ENCODE measurements around the gene IQUB.
"Not testable (repeated sequence)": the region's sequence is repeated elsewhere in the genome, so short reads cannot be mapped to it uniquely, and the experiment has no call there.

IQUB gene

DNA sequence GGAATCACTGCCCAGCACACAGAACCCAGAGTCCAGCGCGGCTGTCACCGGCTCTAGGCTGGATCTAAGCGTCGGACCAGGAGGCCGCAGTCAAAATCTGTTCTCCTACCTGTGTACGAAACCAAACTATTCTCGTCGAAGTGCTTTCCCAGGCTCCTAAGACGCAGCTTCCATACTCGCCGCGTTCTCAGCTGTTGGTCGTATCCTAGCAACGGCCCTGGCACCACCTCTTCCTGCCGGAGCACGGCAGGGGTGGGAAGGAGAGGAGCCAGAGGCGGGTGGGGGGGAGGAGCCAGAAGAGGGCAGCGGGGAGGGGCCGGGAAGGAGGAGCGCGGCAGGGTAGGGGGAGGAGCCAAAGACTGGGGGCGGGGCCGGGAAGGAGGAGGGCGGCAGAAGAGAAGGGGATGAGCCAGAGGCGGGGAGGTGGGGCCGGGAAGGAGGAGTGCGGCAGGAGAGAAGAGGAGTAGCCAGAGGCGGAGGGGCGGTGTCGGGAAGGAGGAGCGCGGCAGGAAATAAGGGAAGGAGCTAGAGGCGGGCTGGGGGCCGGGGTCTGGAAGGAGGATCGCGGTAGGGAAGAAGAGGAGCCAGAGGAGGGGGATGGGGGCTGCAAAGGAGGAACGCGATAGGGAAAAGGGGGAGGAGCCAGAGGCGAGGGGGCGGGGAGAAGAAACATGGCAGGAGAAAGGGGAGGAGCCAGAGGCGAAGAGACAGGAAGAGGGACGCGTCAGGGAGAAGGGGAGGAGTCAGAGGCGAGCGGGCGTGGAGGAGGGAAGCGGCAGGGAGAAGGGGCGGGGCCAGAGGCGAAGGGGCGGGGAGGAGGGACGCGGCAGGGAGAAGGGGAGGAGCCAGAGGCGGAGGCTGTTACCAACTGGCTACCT lies at the start of gene IQUB:
IQUB (minus strand) TSS at position 213 of the 878 bp plus-strand sequence. CDS start 22,255 bp downstream, outside the sequence.
- peak; percentile 85 for FAIRE-seq
- DNase-seq (ENCODE audit: low spot score): peak; percentile 96

DNA sequence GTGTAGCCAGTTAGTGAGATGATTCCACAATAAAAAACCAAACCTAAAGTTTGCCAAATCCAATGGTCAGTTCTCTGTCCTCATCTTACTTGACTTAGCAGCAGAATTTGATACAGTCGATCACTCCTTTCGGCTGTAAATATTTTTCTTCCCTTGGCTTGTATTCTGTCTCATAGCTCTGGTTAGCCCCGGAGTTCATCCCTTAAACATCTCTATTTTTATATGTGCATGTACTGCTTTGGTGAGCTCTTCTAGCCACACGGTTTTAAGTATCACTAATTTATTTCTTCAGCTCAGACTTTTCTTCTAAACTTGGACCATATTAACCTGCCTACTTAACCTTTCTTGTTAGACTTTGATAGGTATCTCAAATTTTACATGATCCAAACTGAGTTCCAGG lies 49.4 kb upstream of the IQUB start:
- no peak for DNase-seq (ENCODE audit: low spot score)
- no peak for FAIRE-seq

- no peak for DNase-seq (ENCODE audit: low spot score)
- no peak for FAIRE-seq
These were observed 46.7 kb upstream of the IQUB start for GRCh38 chr7:123581162-123581459.

- DNase-seq (ENCODE audit: low spot score): no peak
These were observed 46.2 kb upstream of the IQUB start for GRCh38 chr7:123580406-123581161.

DNA sequence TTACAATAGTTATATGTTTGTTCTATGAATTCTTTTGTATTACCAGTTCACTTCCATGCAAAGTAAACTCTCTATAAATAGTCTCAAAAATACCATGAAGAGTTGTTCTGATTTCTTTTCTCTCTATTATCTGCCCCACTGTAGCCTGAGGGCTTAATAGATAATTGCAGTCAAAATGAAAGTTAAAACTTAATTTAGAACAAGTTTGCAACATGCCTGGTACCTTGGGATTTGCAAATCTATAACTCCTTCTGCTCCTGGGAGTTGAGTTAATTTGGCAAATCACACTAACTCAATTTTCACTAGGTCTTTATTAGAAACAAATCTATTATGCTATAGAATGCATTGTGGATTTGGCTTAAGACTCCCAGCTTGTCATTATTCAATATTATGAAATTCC lies 45.0 kb upstream of the IQUB start:
- DNase-seq (ENCODE audit: low spot score) (no peak), FAIRE-seq (no peak)

More at GRCh38 chr7:123580406-123581161, 46.2 kb upstream of the IQUB start:
- FAIRE-seq: no peak

DNA sequence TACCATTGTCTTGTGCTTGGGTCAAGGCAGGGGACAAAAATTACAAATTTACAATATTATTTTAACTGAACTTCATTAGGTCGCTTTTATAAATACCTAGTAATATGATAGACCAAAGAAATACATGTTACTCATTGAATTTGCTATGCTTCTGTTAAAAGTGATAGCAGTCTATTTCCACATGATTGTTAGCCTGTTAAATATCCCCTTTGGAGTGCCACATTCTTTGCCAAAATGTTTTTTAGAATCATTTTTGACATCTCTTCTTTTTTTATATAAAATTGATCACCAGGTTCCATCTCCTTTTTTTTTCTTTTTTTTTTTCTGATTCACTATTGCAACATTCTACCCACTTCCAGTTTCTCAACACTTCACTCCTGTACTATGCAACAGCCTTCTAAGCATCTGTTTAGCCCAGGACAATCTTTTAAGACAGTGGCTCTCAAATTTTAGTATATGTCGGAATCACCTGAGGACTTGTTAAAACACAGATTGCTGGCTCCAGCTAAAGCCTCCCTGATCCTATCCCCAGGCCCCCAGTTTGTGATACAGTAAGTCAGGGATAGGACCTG lies 39.6 kb upstream of the IQUB start:
- FAIRE-seq (no peak), DNase-seq (ENCODE audit: low spot score) (no peak)

DNA sequence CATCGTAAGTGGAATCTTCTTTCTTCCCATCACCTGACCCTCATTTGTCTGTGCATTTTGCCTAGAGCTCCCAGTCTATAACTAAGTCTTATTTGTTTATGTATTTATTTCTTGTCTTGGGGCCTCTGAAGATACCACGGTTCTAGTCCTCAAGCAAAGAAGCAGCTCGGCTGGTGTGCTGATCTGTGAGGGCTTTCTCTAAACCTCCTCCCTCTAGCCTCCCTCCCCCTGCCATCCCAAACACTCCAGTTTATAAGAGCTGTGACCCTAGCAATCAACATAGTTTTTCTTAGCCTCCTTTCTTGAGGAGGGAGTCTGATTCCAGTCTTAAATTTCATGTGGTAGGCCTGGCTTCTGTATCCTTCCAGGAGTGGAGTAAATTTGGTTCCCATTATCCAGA lies 38.9 kb upstream of the IQUB start:
- DNase-seq (ENCODE audit: low spot score) (no peak), FAIRE-seq (no peak)

DNA sequence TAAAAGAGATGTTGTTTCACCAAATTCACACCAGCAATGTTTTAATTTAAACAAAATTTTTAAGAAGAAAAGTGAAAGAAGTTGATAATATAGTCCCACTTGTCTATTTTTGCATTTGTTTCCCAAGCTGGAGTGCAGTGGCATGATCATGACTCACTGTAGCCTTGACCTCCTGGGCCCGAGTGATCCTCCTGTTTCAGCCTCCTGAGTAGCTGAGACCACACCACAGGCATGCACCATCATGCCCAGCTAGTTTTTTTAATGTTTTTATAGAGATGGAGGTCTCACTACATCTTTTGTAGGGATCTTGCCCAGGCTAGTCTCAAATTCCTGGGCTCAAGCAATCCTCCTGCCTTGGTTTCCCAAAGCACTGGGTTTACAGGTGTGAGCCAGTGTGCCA lies 37.3 kb upstream of the IQUB start:
- DNase-seq (ENCODE audit: low spot score) (no peak), FAIRE-seq (no peak)

DNA sequence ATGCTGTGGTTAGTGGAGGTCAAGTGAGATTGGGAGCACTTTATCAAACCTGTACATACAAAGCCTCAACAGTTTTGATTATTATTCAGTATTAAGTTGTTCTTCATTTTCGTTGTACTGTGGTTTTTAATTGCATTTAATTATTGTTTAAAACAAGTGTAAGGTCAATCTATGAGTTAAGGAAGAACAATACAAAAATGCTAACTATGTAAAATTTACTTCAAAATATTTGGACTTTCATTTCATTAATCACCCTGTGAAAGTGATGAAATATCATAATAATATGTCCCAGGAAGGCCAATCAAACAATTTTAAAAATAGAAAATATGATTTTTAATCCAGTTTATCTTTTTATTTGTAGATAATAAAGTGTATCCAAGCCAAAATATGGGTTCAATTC lies 36.8 kb upstream of the IQUB start:
- FAIRE-seq: no peak
- no peak for DNase-seq (ENCODE audit: low spot score)

DNA sequence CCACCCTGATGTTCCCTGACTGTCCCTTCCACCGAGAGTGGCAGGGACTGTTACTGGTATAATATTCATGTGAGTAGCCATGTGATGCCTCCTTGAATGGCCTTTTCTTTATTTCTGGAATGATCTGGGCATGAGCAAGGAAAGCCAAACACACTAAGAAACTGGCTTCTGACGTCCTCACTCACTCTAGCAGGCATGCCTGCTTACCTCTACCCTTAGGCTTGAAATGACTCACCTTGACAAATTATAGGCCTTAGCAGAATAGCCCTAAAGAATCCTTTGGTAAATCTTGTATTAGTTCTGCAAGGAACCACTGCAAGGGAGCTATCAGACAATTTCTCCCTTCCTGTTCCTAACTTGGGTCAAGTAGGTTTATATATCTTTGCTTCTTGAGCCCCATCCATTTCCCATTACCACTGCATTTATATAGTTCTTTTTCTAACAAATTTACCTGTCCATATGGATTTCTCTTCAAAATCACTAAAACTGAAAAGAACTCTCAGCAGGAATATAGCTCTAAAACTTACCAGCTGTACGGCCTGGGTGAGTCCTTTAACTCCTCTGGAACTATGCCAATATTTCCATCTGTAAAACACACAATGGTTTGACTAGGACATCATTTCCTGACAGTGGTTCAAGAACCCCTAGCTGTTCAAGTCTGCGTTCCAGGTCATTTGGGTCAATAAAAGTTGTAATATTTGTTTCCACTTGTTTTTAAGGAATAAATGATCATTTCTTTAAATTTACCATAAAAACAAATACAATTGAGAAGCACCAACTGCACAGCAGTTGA lies 36.2 kb upstream of the IQUB start:
- FAIRE-seq: no peak
- DNase-seq (ENCODE audit: low spot score): no peak

DNA sequence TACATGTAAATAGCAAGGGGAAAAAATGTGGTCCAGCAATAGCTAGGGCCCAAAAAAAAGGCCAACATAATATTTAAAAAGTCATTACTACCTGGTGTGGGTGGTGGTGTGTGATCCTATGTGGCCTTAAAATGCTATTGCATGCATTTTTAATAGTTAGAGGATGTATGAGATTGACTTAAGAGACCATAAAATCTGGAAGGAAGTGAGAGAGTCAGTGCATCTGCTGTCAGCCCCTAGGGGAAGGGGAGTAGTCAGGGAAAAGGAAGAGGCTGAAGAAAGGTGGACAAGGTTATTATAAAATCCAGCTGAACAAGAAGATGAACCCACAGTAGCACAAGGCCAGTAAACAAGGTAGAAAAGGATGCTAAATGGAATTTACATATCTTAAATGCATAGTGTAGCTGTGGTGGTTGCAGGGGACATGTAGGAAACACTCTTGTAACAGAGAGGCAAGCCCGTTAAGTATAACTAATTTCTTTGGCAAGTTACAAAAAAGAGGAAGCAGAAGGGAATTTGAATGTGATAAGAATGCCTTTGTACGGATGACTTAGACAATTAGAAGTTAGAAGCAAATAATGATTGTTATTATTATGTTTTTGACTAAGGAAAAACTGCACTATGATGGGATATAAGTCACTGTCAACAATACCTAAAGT lies 35.1 kb upstream of the IQUB start:
- DNase-seq (ENCODE audit: low spot score) (no peak), FAIRE-seq (no peak)

GRCh38 chr7:123562121-123562520 lies 27.7 kb upstream of the IQUB start:
- no peak for FAIRE-seq
- no peak for DNase-seq (ENCODE audit: low spot score)

GRCh38 chr7:123558289-123558874 lies 24.0 kb upstream of the IQUB start:
- FAIRE-seq (no peak), DNase-seq (ENCODE audit: low spot score) (no peak)

- DNase-seq (ENCODE audit: low spot score): peak; percentile 97
- FAIRE-seq: peak; percentile 92
These were observed 23.2 kb upstream of the IQUB start, which contains the start of gene NDUFA5 for GRCh38 chr7:123557398-123558288. Gene NDUFA5 (minus strand): TSS chr7:123557818. CDS start chr7:123557795, 23 bp downstream.

- no peak for FAIRE-seq
- DNase-seq (ENCODE audit: low spot score): no peak
These were observed 22.6 kb upstream of the IQUB start for GRCh38 chr7:123557016-123557397.

- DNase-seq (ENCODE audit: low spot score): no peak
- FAIRE-seq: no peak
These were observed 21.1 kb upstream of the IQUB start for GRCh38 chr7:123555484-123555883.

- no peak for FAIRE-seq
- no peak for DNase-seq (ENCODE audit: low spot score)
These were observed 18.8 kb upstream of the IQUB start for GRCh38 chr7:123553159-123553558.

GRCh38 chr7:123552641-123553040 lies 18.2 kb upstream of the IQUB start:
- no peak for FAIRE-seq
- DNase-seq (ENCODE audit: low spot score): no peak

DNA sequence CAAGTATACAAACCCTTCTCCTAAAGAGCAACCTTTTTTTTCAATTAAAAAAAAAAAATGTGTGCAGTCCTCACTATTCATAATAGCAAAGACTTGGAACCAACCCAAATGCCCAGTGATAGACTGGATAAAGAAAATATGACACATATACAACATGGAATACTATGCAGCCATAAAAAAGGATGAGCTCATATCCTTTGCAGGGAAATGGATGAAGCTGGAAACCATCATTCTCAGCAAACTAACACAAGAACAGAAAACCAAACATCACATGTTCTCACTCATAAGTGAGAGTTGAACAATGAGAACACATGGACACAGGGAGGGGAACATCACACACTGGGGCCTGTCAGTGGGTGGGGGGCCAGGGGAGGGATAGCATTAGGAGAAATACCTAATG lies 17.7 kb upstream of the IQUB start:
- not testable (repeated sequence) for DNase-seq (ENCODE audit: low spot score); FAIRE-seq

GRCh38 chr7:123548406-123548805 lies 14.0 kb upstream of the IQUB start:
- DNase-seq (ENCODE audit: low spot score) (no peak), FAIRE-seq (no peak)
